HG03378 (cell line): Measurements from ENCODE around the gene APBB1IP.
"Not testable (repeated sequence)": the region's sequence is repeated elsewhere in the genome, so short reads cannot be mapped to it uniquely, and the experiment has no call there.

Source experiments
- ATAC-seq: cut with Tn5 transposase; IDR thresholded peaks from one replicate; pipeline ENCODE4 v1.9.1; 2021; ENCODE audit warnings: mild to moderate bottlenecking, moderate library complexity; ENCODE audit not compliant: unreplicated experiment

The APBB1IP gene

GRCh38 chr10:26554246-26554645 lies 116.1 kb downstream of the APBB1IP start:
- no peak for ATAC-seq

- ATAC-seq: no peak
These were observed 117.7 kb downstream of the APBB1IP start for GRCh38 chr10:26555719-26556368.

- ATAC-seq: no peak
These were observed 118.9 kb downstream of the APBB1IP start for GRCh38 chr10:26556748-26557640.

GRCh38 chr10:26557641-26558014 lies 119.5 kb downstream of the APBB1IP start:
- no peak for ATAC-seq

GRCh38 chr10:26566525-26567350 lies 128.6 kb downstream of the APBB1IP start:
- ATAC-seq: no peak

- ATAC-seq: no peak
These were observed 129.2 kb downstream of the APBB1IP start for GRCh38 chr10:26567351-26567721.

GRCh38 chr10:26571655-26572054 lies 133.5 kb downstream of the APBB1IP start:
- ATAC-seq: no peak

- ATAC-seq: no peak
These were observed 135.5 kb downstream of the APBB1IP start for GRCh38 chr10:26573674-26574073.

- ATAC-seq: peak; percentile 72
These were observed 136.6 kb downstream of the APBB1IP start for GRCh38 chr10:26574783-26575182.

GRCh38 chr10:26578371-26578770 lies 140.2 kb downstream of the APBB1IP start:
- not testable (repeated sequence) for ATAC-seq

- ATAC-seq: no peak
These were observed 141.3 kb downstream of the APBB1IP start for GRCh38 chr10:26579256-26580063.

GRCh38 chr10:26586211-26586610 lies 148.1 kb downstream of the APBB1IP start:
- ATAC-seq: no peak

GRCh38 chr10:26588611-26589010 lies 150.5 kb downstream of the APBB1IP start:
- no peak for ATAC-seq

- not testable (repeated sequence) for ATAC-seq
These were observed 151.7 kb downstream of the APBB1IP start for GRCh38 chr10:26589813-26590212.

GRCh38 chr10:26593896-26594295 lies 155.8 kb downstream of the APBB1IP start:
- ATAC-seq: no peak

GRCh38 chr10:26603283-26603682 lies 165.1 kb downstream of the APBB1IP start:
- not testable (repeated sequence) for ATAC-seq

GRCh38 chr10:26604320-26605093 lies 166.4 kb downstream of the APBB1IP start:
- ATAC-seq: not testable (repeated sequence)

GRCh38 chr10:26606389-26606877 lies 168.3 kb downstream of the APBB1IP start:
- not testable (repeated sequence) for ATAC-seq

- no peak for ATAC-seq
These were observed 174.2 kb downstream of the APBB1IP start for GRCh38 chr10:26612151-26612915.
